Upper lobe of left lung (tissue), 4 donors: ENCODE measurements around the gene HP.

Experiments
- EP300 ChIP-seq, 4 donors: sonication (generic); formaldehyde crosslinking; IDR thresholded peaks; one replicate each; pipeline ENCODE4 v1.5.1; 2017; ENCODE audit warnings: antibody characterized with exemption in 4 of 4, control low read depth in 2 of 4
- POLR2A ChIP-seq, 4 donors: fragments of 450-650 bp; IDR thresholded peaks; one replicate each; pipeline ENCODE4 v1.5.1; 2016 to 2017; ENCODE audit warnings: antibody characterized with exemption in 4 of 4, mild to moderate bottlenecking in 2 of 4
- POLR2AphosphoS5 ChIP-seq, 2 donors: sonication (generic); formaldehyde crosslinking; IDR thresholded peaks; one replicate each; pipeline ENCODE4 v1.5.1; 2017; ENCODE audit warnings: antibody characterized with exemption in 2 of 2
- TF ChIP-seq, protein P1 (sequence below), 6 experiments: fragments of 450-650 bp in 4 of 6; fragments of 200-600 bp in 2 of 6; sonication (generic) in 2 of 6; IDR thresholded peaks; one replicate each; pipeline ENCODE4 v1.5.1; 2016 to 2019; ENCODE audit warnings: antibody characterized with exemption in 6 of 6

DNA sequence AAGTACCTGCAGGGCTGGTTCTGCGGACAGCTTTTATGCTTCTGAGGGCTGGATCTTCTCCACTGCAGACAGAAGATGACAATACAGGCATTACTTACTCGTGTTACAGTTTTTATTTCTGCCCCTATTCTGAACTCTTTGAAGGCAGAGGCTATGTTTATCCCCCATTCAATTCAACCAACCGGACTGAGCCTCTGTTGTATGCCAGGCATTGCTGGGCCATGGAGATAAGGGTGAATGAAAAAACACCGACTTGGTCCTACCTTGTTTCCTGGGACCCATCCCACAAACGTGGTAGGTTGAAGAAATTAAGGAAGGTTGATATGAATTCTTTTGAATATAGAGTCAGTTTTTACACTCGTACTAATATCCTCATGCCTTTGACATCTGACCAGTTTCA is 10.0 kb upstream of the HP start:
- TF ChIP-seq, protein P1, sequence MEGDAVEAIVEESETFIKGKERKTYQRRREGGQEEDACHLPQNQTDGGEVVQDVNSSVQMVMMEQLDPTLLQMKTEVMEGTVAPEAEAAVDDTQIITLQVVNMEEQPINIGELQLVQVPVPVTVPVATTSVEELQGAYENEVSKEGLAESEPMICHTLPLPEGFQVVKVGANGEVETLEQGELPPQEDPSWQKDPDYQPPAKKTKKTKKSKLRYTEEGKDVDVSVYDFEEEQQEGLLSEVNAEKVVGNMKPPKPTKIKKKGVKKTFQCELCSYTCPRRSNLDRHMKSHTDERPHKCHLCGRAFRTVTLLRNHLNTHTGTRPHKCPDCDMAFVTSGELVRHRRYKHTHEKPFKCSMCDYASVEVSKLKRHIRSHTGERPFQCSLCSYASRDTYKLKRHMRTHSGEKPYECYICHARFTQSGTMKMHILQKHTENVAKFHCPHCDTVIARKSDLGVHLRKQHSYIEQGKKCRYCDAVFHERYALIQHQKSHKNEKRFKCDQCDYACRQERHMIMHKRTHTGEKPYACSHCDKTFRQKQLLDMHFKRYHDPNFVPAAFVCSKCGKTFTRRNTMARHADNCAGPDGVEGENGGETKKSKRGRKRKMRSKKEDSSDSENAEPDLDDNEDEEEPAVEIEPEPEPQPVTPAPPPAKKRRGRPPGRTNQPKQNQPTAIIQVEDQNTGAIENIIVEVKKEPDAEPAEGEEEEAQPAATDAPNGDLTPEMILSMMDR (IDR thresholded peaks at IDR 0.05) = no peak
- TF ChIP-seq EP300 (IDR thresholded peaks at IDR 0.05) (no peak), POLR2AphosphoS5 (IDR thresholded peaks at IDR 0.05) (no peak), POLR2A (IDR thresholded peaks at IDR 0.05) (no peak)
